Right lobe of liver (tissue), 4 donors: ENCODE results near the gene RBM26.

Source experiments
- POLR2A ChIP-seq: fragments of 450-650 bp; IDR thresholded peaks from one replicate; pipeline ENCODE4 v1.6.1; 2017; ENCODE audit warnings: antibody characterized with exemption, mild to moderate bottlenecking
- TF ChIP-seq, protein P1 (sequence below), 4 donors: fragments of 200-600 bp in 3 of 4; fragments of 450-650 bp in 1 of 4; IDR thresholded peaks; one replicate each; pipeline versions ENCODE4 v1.5.1 to v1.8.0; 2016 to 2022; ENCODE audit warnings: antibody characterized with exemption in 4 of 4, mild to moderate bottlenecking in 2 of 4
- donor health status: DM: no; HTN: no; CAD: no.
- donor health status: DM: no; HTN: no; CAD: no.
- donor health status: DM: no; HTN: yes; CAD: no.

DNA sequence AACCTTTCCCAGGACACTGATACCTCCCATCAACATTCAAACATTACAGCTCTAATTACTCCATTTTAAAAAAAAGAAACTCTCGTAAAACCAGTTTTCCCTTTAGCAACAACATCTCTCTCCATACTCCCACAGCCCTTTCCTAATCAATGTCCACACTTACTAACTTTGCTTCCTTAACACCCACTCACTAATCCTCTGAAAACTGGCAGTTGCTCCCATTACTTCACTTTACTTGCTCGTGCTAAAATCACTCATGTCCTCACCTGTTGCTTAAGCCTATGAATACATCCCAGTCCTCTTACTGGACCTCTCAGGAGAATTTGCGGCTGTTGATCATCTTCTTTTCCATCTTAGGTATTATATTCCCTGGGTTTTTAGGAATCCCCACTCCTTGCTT, 44.8 kb downstream of the RBM26 start:
- TF ChIP-seq, protein P1, sequence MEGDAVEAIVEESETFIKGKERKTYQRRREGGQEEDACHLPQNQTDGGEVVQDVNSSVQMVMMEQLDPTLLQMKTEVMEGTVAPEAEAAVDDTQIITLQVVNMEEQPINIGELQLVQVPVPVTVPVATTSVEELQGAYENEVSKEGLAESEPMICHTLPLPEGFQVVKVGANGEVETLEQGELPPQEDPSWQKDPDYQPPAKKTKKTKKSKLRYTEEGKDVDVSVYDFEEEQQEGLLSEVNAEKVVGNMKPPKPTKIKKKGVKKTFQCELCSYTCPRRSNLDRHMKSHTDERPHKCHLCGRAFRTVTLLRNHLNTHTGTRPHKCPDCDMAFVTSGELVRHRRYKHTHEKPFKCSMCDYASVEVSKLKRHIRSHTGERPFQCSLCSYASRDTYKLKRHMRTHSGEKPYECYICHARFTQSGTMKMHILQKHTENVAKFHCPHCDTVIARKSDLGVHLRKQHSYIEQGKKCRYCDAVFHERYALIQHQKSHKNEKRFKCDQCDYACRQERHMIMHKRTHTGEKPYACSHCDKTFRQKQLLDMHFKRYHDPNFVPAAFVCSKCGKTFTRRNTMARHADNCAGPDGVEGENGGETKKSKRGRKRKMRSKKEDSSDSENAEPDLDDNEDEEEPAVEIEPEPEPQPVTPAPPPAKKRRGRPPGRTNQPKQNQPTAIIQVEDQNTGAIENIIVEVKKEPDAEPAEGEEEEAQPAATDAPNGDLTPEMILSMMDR (IDR thresholded peaks at IDR 0.05) = no peak
- no peak for TF ChIP-seq POLR2A
